SU-DHL-6 (cell line): ENCODE results near the gene ZNF688.

Experiments
- H2AFZ ChIP-seq: fragments of 200-600 bp; sonication (generic); 2 replicates; pipeline ENCODE4 v1.6.1; 2014; ENCODE audit warnings: low read depth, mild to moderate bottlenecking, moderate library complexity, mixed read lengths, antibody characterized with exemption, low read length; ENCODE audit not compliant: severe bottlenecking
- H3F3A ChIP-seq: fragments of 200-600 bp; shearing (Covaris generic); 2 replicates; pipeline ENCODE4 v1.6.0; 2016; ENCODE audit warnings: antibody characterized with exemption, mild to moderate bottlenecking; ENCODE audit not compliant: insufficient read depth
- H3K27ac ChIP-seq: fragments of 200-600 bp; sonication (generic); 2 replicates; pipeline ENCODE4 v1.5.1; 2016; ENCODE audit warnings: low read depth, mild to moderate bottlenecking, low read length, moderate library complexity, mixed read lengths
- H3K27me3 ChIP-seq: fragments of 200-600 bp; sonication (generic), shearing (Covaris generic); 2 replicates; pipeline ENCODE4 v1.6.0; 2014; ENCODE audit warnings: mild to moderate bottlenecking, low read length
- H3K36me3 ChIP-seq: fragments of 200-600 bp; sonication (generic); 2 replicates; pipeline ENCODE4 v1.6.1; 2014; ENCODE audit warnings: mild to moderate bottlenecking, low read length, mixed read lengths
- H3K4me2 ChIP-seq: fragments of 300-600, 200-600 bp; shearing (Covaris generic), sonication (generic); 2 replicates; pipeline ENCODE4 v1.6.0; 2014; ENCODE audit warnings: low read length, low read depth, mild to moderate bottlenecking; ENCODE audit not compliant: poor library complexity, severe bottlenecking
- H3K4me3 ChIP-seq: fragments of 200-600 bp; sonication (generic); 2 replicates; pipeline ENCODE4 v1.5.1; 2014; ENCODE audit warnings: antibody characterized with exemption, low read length, mild to moderate bottlenecking, mixed read lengths; ENCODE audit not compliant: insufficient read depth, poor library complexity, severe bottlenecking
- H3K79me2 ChIP-seq: fragments of 200-600 bp; sonication (generic); 2 replicates; pipeline ENCODE4 v1.6.1; 2014; ENCODE audit warnings: mild to moderate bottlenecking, low read length, moderate library complexity; ENCODE audit not compliant: insufficient read depth
- H3K9ac ChIP-seq: fragments of 200-600 bp; sonication (generic); 2 replicates; pipeline ENCODE4 v1.7.0; 2014; ENCODE audit warnings: mild to moderate bottlenecking, low read length
- H3K9me2 ChIP-seq: fragments of 200-600 bp; sonication (generic); replicated peaks from 2 replicates; pipeline ENCODE4 v1.6.1; 2014; ENCODE audit warnings: low read length; ENCODE audit not compliant: insufficient read depth
- H3K9me3 ChIP-seq: fragments of 200-600 bp; sonication (generic); 2 replicates; pipeline ENCODE4 v1.6.1; 2014; ENCODE audit warnings: low read length, mixed read lengths; ENCODE audit not compliant: insufficient read depth
- H4K20me1 ChIP-seq: fragments of 200-600 bp; sonication (generic); 2 replicates; pipeline ENCODE4 v1.6.1; 2014; ENCODE audit warnings: low read depth, mild to moderate bottlenecking, antibody characterized with exemption, low read length, moderate library complexity, mixed read lengths
- CTCF ChIP-seq: fragments of 200-600 bp; sonication (generic); IDR thresholded peaks from one replicate; pipeline ENCODE4 v1.5.1; 2017; ENCODE audit warnings: antibody characterized with exemption, mild to moderate bottlenecking, low read length, moderate library complexity; ENCODE audit not compliant: insufficient read depth, poor library complexity, severe bottlenecking
- EZH2phosphoT487 ChIP-seq: fragments of 200-600 bp; sonication (generic), shearing (Covaris generic); conservative IDR thresholded peaks from 2 replicates; pipeline ENCODE4 v1.6.1; 2018; ENCODE audit warnings: mild to moderate bottlenecking, antibody characterized with exemption, low read length, moderate library complexity, mixed read lengths

The ZNF688 gene

GRCh38 chr16:30609002-30609925 is 37.8 kb upstream of the ZNF688 start:
- no peak for TF ChIP-seq CTCF
- no peaks in the 10 kb centered on the region for H3K36me3 ChIP-seq
- no peaks in the 10 kb centered on the region for H4K20me1 ChIP-seq
- peak overlapping the region; percentile 73 for H3K27ac ChIP-seq
- H3K79me2 ChIP-seq, result peaks cover 13% of the 10 kb centered on the region
- H2AFZ ChIP-seq, result peak overlapping the region; percentile 82
- no peaks in the 10 kb centered on the region for H3K27me3 ChIP-seq
- peak overlapping the region; percentile 93 for H3K9ac ChIP-seq
- peak overlapping the region; percentile 95 for H3K4me2 ChIP-seq
- H3F3A ChIP-seq, result peaks cover 8% of the 10 kb centered on the region
- peak overlapping the region; percentile 72 for H3K4me3 ChIP-seq
- no peaks in the 10 kb centered on the region for H3K9me3 ChIP-seq
- H3K9me2 ChIP-seq, result no peaks in the 10 kb centered on the region

- no peak overlapping the region for H3K27ac ChIP-seq
- no peaks in the 10 kb centered on the region for H3K36me3 ChIP-seq
Measured at GRCh38 chr16:30606004-30606403, 34.5 kb upstream of the ZNF688 start.

GRCh38 chr16:30605158-30605557 is 33.6 kb upstream of the ZNF688 start:
- H3K9ac ChIP-seq, result no peak overlapping the region
- H3K27me3 ChIP-seq, result no peaks in the 10 kb centered on the region
- TF ChIP-seq CTCF, result no peak
- TF ChIP-seq EZH2phosphoT487, result no peak
- no peaks in the 10 kb centered on the region for H4K20me1 ChIP-seq
- H3K36me3 ChIP-seq, result no peaks in the 10 kb centered on the region
- peaks cover 5% of the 10 kb centered on the region; the same call in 1 of the 2 replicates for H3F3A ChIP-seq
- H3K4me3 ChIP-seq, result no peak overlapping the region
- peaks cover 13% of the 10 kb centered on the region for H3K79me2 ChIP-seq
- no peak overlapping the region for H3K27ac ChIP-seq
- no peak overlapping the region for H3K4me2 ChIP-seq
- no peaks in the 10 kb centered on the region for H3K9me3 ChIP-seq
- H3K9me2 ChIP-seq, result no peaks in the 10 kb centered on the region
- H2AFZ ChIP-seq, result no peak overlapping the region

More at GRCh38 chr16:30606004-30606403, 34.5 kb upstream of the ZNF688 start:
- peaks cover 5% of the 10 kb centered on the region; the same call in 1 of the 2 replicates for H3F3A ChIP-seq
- no peak for TF ChIP-seq EZH2phosphoT487
- TF ChIP-seq CTCF, result no peak
- no peaks in the 10 kb centered on the region for H3K27me3 ChIP-seq
- H3K9me3 ChIP-seq, result no peaks in the 10 kb centered on the region
- H2AFZ ChIP-seq, result no peak overlapping the region
- no peak overlapping the region for H3K4me3 ChIP-seq
- H3K79me2 ChIP-seq, result peaks cover 13% of the 10 kb centered on the region
- H3K9ac ChIP-seq, result no peak overlapping the region
- no peaks in the 10 kb centered on the region for H3K9me2 ChIP-seq
- no peaks in the 10 kb centered on the region for H4K20me1 ChIP-seq
- no peak overlapping the region for H3K4me2 ChIP-seq
